Prostate gland (tissue), 2 donors: ENCODE measurements around the gene TMC8. TPM values are rescaled to one million over a fixed set of nuclear protein-coding genes. Genes with fewer than 3 reads are reported as not detected.

Experiments
- DNase-seq: peaks from one replicate; pipeline ENCODE4 v3.0.0-alpha.2; 2019; ENCODE audit warnings: low spot score
- H3K27ac ChIP-seq, 2 donors: fragments of 200-600 bp; sonication (generic); 2 replicates each; pipeline ENCODE4 v1.5.1; 2017 to 2019
- H3K27me3 ChIP-seq: fragments of 200-600 bp; sonication (generic); replicated peaks from 2 replicates; pipeline ENCODE4 v1.5.1; 2019; ENCODE audit not compliant: insufficient read depth
- H3K36me3 ChIP-seq, 2 donors: fragments of 200-600 bp; sonication (generic); 1 replicate in 1 of 2; 2 replicates in 1 of 2; pipeline versions ENCODE4 v1.5.1 to v1.8.1; 2017 to 2019
- H3K4me1 ChIP-seq: fragments of 200-600 bp; sonication (generic); replicated peaks from 2 replicates; pipeline ENCODE4 v1.5.1; 2019
- H3K4me3 ChIP-seq, 2 donors: fragments of 200-600 bp; sonication (generic); 2 replicates each; pipeline ENCODE4 v1.5.1; 2017 to 2019
- H3K9me3 ChIP-seq: fragments of 200-600 bp; sonication (generic); 2 replicates; pipeline ENCODE4 v1.5.1; 2017
- POLR2A ChIP-seq: fragments of 450-650 bp; IDR thresholded peaks from one replicate; pipeline ENCODE4 v1.6.1; 2016; ENCODE audit warnings: antibody characterized with exemption, mild to moderate bottlenecking
- POLR2AphosphoS5 ChIP-seq: sonication (generic); formaldehyde crosslinking; IDR thresholded peaks from one replicate; pipeline ENCODE4 v1.6.1; 2017; ENCODE audit warnings: antibody characterized with exemption
- WGBS: methylation state at CpG from one replicate; pipeline ENCODE4 v1.1.5; 2018; 5-methylcytosine and 5-hydroxymethylcytosine counted together
- intact Hi-C: fragments of 100-400 bp; cut with DNase I; formaldehyde crosslinking; loops from one replicate; pipeline ENCODE4 v1.14.2; 2022
- total RNA-seq, 2 donors: library from RNA; depleted of rRNA; stranded (reverse); fragments of >200 nt; gene quantifications; one replicate each; pipeline ENCODE4 v1.1.0, GENCODE V29; 2016
- TF ChIP-seq, protein P1 (sequence below), 4 experiments: fragments of 200-600 bp in 2 of 4; fragments of 450-650 bp in 2 of 4; sonication (generic) in 2 of 4; IDR thresholded peaks; 1 replicate in 3 of 4; 2 replicates in 1 of 4; pipeline ENCODE4 v1.5.1; 2016 to 2019; ENCODE audit warnings: antibody characterized with exemption in 4 of 4, mild to moderate bottlenecking in 2 of 4, moderate library complexity in 2 of 4

TMC8 gene
- total RNA-seq, 2 donors from 2014 or later = 1.2 to 3.3 TPM

DNA sequence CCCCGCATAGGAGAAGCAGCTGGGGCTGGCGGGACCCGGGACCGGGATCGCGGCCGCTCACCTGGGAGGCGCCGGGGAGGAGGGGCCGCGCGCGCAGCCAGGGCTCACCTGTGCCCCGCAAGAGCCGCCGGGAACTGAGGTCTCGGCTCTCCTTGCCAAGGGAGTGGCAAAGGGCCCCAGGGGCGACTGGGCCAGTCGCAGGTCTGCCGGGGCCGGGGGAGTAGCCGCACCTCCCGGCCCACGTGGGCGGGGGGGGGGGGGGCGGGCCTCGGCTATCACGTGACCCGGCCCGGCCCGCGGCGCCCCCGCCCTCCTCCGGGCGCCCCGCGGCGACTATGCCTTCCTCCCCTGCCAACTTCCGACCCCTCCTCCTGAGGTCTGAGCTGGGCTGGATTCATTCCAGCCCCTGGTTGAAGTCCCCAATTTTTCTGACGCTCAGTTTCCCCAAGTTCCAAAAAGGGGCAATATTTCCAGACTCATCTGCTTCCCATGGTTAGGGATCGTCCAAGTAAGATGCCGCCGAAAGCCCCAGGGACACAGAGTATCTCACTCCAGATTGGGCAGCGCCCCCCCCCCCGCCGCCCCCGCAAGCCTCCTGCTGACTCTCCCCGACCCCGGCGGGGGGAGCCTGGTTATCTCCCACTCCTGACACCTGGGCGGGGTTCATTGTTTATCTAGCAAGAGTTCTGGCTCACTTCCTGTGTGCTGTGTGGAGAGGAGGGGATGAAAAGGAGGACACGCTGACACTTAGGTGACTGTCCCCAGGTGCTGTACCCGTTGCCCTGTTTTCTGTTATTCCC is 1.8 kb upstream of the TMC8 start, which contains the start of gene TMC6:
TSS of gene TMC6 (minus strand) at position 205 of the 800 bp plus-strand sequence. CDS start 1,923 bp downstream, outside the sequence.
- 6% methylated on average over 28 of the region's 54 CpGs for WGBS
- intact Hi-C loops = no loop called here
- H3K27me3 ChIP-seq = no peaks in the 10 kb centered on the region
- H3K4me3 ChIP-seq = peak within 1 kb of the TSS; percentile 57 to 89
- TF ChIP-seq, protein P1, sequence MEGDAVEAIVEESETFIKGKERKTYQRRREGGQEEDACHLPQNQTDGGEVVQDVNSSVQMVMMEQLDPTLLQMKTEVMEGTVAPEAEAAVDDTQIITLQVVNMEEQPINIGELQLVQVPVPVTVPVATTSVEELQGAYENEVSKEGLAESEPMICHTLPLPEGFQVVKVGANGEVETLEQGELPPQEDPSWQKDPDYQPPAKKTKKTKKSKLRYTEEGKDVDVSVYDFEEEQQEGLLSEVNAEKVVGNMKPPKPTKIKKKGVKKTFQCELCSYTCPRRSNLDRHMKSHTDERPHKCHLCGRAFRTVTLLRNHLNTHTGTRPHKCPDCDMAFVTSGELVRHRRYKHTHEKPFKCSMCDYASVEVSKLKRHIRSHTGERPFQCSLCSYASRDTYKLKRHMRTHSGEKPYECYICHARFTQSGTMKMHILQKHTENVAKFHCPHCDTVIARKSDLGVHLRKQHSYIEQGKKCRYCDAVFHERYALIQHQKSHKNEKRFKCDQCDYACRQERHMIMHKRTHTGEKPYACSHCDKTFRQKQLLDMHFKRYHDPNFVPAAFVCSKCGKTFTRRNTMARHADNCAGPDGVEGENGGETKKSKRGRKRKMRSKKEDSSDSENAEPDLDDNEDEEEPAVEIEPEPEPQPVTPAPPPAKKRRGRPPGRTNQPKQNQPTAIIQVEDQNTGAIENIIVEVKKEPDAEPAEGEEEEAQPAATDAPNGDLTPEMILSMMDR (IDR thresholded peaks at IDR 0.05) = no peak
- peak; percentile 15 for TF ChIP-seq POLR2AphosphoS5
- TF ChIP-seq POLR2A = peak; percentile 72
- H3K4me1 ChIP-seq = peaks cover 12% of the 10 kb centered on the region
- H3K9me3 ChIP-seq = no peaks in the 10 kb centered on the region
- peak; percentile 59 for DNase-seq
- peak within 1 kb of the TSS; percentile 75 to 90 for H3K27ac ChIP-seq
- no peaks in the 10 kb centered on the region for H3K36me3 ChIP-seq

DNA sequence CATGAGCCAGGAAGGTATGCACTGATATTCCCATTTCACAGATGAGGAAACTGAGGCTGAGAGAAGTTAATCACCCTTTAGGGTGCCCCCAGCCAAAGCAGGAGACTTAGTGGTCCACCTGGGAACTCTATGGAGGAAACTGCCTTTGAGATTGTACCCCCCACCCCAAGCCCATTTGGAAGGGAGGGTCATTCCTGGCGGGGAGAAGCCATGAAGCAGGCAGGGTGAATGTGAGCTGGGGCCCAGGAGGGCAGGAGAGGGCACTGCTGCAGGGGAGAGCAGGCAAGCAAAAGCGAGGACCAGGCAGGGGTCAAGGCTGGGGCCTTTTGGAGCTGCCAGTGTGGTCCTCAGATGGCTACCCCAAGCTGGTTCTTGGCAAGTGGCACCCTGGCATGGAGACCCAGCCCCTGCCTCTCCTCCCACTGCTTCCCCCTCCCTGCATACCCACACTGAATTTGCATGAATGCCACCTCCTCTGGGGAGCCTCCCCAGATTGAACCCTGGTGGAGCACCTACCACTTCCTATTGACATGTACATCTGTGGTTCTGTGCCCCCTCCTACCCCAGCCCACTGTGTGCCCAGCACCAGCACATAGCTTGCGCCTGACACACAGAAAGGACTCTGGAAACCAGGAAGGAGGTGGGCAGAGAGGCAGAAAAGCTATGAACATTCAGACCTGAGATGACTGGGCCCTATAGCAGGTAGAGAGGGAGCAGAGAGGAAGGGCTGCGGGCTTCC is 1.1 kb upstream of the TMC8 start:
- Histone ChIP-seq H3K36me3 (no peaks in the 10 kb centered on the region), H3K4me1 (peaks cover 12% of the 10 kb centered on the region), H3K27me3 (no peaks in the 10 kb centered on the region), H3K9me3 (no peaks in the 10 kb centered on the region), H3K4me3 (no peak overlapping the region), H3K27ac (peak overlapping the region in 1 of 2 donors; percentile 90)
- no peak for DNase-seq
- intact Hi-C loops = no loop called here
- WGBS = 87% methylated on average over 4 of the region's 4 CpGs
- TF ChIP-seq, protein P1 (IDR thresholded peaks at IDR 0.05) = no peak
- TF ChIP-seq POLR2A (no peak), POLR2AphosphoS5 (no peak)

DNA sequence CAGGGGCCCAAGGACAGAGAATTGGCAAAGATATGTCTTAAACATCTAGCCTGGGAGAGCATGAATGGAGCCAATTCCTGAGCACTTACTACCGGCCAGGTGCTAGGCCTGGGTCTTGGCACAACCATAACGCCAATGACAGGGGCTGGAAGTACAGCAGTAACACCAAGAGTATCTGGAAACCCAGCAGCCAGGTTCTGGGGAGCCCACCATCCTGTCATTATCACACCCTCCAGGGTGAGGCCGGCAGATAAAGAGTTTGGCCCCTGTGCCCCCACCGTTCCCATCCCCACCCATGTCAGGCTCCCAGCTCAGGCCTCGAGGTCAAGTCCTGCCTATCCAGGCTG is 508 bp upstream of the TMC8 start:
- H3K36me3 ChIP-seq = no peaks in the 10 kb centered on the region
- H3K4me3 ChIP-seq = no peak overlapping the region
- peaks cover 12% of the 10 kb centered on the region for H3K4me1 ChIP-seq
- no peaks in the 10 kb centered on the region for H3K9me3 ChIP-seq
- H3K27ac ChIP-seq = no peak overlapping the region
- WGBS = 67% methylated on average over 5 of the region's 5 CpGs
- intact Hi-C loops = no loop called here
- TF ChIP-seq, protein P1 (IDR thresholded peaks at IDR 0.05) = no peak
- no peak for TF ChIP-seq POLR2A
- TF ChIP-seq POLR2AphosphoS5 = no peak
- no peak for DNase-seq
- H3K27me3 ChIP-seq = no peaks in the 10 kb centered on the region

DNA sequence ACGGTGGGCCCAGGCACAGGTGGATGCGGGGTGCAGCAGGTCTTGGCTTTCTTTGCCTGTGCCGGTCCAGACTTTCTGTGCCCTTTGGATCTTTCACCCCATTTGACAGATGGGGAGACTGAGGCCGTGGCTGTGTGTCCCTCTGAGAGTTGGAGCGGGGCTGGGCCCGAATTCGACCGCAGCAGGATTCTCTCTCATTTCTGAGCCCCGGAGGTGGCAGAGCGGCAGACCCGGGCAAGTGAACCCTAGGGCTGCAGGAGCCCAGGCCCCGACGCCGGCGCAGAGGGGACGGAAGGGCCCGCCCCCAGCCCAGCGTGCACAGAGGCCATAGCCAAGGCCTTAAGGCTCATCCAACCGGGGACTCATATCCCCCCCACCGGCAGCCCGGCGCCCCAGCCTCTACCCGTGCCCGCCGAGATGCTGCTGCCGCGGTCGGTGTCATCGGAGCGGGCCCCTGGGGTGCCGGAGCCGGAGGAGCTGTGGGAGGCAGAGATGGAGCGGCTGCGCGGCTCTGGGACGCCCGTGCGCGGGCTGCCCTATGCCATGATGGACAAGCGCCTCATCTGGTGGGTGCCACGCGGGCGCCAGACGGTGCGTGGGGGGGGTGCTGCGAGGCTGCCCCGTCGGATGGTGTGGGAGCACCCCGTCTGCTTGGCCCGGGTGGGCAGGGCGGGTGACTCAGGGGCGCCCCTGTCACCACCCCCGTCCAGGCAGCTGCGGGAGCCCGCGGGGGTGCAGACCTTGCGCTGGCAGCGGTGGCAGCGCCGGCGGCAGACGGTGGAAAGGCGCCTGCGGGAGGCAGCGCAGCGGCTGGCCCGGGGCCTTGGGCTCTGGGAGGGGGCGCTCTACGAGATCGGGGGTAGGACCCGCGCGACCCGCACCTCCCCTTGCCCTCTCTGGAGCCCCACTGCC is 857 bp downstream of the TMC8 start:
- TF ChIP-seq POLR2AphosphoS5 = no peak
- no peak for TF ChIP-seq POLR2A
- TF ChIP-seq, protein P1 (IDR thresholded peaks at IDR 0.05) = no peak
- H3K4me1 ChIP-seq = peaks cover 10% of the 10 kb centered on the region
- WGBS = 30% methylated on average over 52 of the region's 74 CpGs
- DNase-seq = no peak
- intact Hi-C loops = no loop called here
- H3K36me3 ChIP-seq = no peaks in the 10 kb centered on the region
- no peaks in the 10 kb centered on the region for H3K27me3 ChIP-seq
- H3K4me3 ChIP-seq = peak overlapping the region; percentile 13 to 27
- H3K27ac ChIP-seq = peak overlapping the region in 1 of 2 donors; percentile 4
- H3K9me3 ChIP-seq = no peaks in the 10 kb centered on the region
